Fibroblast of skin of right quadriceps (primary cell): ENCODE measurements around the gene INPP4A.
"Not testable (repeated sequence)": the region's sequence is repeated elsewhere in the genome, so short reads cannot be mapped to it uniquely, and the experiment has no call there.

Source experiments
- DNase-seq: peaks from one replicate; pipeline ENCODE4 v3.0.0-alpha.2; 2013

INPP4A gene

DNA sequence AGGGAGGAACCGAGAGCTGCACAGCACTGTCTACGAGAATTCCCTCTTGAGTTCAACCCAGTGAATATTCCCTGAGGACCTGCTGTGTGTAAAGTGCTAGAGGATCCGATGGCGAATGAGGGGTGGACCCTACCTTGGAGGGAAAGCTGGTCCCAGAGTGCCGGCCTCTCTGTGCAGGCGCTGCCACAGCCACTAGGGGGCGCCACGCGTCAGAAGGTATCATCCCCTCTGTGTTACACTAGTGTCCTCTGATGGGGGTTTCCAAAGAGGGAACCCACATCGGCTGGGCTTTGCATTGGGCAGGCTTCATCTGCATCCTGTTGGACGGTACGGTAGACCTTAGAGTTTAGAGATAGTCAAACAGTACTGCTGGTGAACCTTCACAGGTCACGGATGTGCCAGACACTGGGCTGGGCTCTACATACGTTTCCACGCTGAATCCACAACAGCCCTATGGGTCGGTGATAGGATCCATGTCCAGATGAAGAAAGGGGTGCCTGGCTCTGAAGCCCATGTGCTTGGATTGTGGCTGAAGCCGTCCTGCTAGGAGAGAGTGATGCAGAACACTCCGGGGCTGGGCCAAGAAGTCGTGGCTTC, 124.6 kb downstream of the INPP4A start:
- peak; percentile 4 for DNase-seq

DNA sequence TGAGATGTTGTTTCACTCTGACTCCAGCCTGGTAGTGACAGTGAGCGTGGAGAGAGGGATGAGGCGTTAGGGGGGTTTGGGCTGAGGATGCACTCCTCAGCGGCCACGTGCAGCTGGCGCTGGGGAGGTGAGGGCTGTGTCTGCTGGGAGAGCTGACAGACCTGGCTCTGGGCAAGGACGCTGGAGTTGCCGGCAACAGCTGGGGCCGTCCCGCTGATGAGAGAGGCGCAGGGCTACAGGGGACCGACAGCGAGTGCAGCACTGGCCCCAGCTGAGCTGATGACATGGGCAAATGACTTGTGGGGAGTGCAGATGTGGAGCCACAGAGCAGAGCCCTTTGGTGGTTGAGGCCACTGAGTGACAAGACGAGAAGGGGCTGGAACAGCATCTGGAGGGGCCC, 125.3 kb downstream of the INPP4A start:
- DNase-seq: no peak

DNA sequence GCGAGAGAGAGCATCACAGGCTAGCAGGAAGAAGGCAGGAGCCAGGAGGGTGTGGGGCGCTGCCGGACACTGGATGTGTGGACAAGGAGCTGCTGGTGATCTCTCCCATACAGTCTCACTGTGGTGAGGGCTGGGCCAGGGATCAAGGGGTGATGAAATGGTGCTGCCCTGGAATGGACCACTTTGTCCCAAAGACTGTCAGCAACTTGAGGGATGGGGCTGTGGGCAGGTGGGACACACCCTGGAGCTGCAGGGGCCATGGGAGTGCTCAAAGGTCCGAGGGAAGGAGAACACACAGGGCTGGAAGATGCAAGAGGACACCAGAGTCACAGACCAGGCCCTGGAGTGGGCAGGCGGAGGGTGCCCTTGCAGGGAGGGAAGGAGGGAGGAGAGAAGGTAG, 125.7 kb downstream of the INPP4A start:
- DNase-seq: no peak

DNA sequence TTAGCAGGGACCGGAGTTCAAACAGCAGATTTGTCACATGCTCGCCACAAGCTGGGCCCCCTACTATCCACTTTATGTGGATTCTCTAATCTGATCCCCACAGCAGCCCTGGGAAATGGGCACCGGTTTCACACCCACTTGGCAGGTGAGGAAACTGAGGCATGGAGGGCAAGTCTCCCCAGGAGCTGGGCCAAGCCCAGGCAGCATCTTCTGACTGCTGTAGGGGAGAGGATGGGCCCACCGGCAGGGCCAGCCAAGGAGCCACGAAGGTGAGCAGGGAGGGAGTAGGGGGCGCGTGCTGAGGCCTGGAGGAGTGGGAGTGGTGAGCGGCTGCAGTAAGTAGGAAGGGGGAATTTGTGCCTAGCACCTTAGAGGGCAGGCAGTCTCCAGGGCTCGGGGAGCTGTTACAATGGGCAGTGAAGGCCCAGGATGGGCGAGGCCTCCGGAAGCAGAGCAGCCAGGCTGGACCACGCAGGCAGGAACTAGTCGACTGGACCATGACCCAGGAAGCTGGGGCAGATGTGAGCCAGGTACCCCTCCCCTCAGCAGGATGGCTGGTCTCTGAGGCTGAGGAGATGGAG, 126.6 kb downstream of the INPP4A start:
- no peak for DNase-seq

- no peak for DNase-seq
Measured at GRCh38 chr2:98571796-98572195, 127.1 kb downstream of the INPP4A start.

- DNase-seq: no peak
Measured at GRCh38 chr2:98572211-98572610, 127.6 kb downstream of the INPP4A start.

DNA sequence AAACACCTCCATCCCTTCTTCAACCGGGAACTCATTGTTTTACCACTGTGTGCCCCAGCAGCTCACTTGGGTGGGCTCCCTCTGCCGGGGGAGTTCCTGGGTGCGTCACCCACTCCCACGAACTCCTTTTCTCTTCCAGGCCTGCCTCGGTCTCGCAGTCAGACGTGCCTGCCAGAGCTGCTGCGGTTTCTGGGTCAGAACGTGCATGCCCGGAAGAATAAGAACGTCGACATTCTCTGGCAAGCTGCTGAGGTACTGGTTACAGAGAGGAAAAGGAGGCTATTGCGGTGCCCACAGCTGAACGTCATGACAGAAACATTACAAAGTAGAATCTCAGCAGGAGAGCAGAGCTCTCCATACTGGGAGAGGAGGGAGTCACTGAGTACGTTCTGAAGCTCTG, 128.0 kb downstream of the INPP4A start:
- DNase-seq: no peak

DNA sequence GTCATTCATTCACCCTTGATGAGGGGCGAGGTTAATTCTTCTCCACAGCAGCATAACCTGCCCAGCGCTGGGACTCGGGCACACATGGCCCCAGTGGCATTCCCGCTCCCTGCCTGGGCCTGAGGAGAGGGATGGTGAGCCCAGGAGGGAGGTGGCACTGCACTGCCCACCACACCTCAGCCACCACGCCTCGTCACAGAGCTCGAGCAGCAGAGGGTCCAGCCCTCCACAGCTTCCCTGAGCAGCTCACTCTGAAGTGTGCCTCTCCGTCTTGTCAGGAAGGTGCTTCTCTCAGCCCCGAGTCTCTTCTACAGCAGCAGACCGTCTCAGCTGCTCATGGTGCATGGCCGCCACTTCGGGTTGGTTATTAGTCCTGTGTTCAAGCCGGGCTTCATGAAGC, 128.8 kb downstream of the INPP4A start:
- DNase-seq: no peak

DNA sequence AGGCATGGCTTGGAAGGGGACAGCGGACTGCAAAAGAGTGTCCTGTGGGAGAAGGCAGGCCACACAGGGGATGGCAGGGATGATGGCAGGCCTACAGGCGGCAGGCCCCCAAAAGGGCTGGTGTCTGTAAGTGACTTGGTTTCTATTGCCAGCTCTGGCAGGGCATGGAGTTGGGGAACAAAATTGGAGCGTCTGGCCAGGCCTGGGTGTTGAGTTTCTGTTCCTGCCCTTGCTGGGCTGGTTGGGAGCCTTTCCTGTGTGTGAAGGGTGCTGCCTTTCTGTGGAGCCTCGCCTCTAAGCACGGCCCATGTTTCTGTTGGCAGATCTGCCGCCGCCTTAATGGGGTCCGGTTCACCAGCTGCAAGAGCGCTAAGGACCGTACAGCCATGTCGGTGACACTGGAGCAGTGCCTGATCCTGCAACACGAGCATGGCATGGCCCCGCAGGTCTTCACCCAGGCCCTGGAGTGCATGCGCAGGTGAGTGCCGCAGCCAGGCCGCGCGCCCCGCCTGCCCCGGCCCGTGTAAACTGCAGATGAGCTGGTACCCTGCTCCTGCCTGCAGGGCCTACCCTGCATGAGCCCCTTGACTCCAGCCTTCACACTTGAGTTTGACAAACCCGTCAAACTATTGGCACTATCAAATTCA, 132.1 kb downstream of the INPP4A start:
- no peak for DNase-seq

DNA sequence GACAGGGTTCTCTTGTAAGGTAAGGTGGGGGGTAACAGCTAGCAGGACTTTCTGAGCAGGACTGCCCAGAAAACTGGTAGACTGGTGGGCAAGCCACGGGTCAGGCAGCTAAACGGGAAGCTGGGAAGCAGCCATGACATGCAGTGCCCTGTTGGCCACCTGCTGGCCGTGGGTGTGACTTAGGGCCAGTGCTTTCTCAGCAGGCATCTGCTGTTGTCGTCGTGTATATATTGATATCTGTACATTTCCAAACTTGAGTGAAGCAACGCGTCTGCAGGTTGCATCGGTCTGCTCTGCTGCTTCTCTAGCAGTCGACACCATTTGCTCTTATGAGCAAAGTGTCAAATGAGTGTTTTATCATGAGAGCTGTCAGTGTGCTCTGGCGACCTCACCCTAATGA, 132.7 kb downstream of the INPP4A start:
- no peak for DNase-seq

GRCh38 chr2:98578231-98578630, 133.6 kb downstream of the INPP4A start:
- no peak for DNase-seq

DNA sequence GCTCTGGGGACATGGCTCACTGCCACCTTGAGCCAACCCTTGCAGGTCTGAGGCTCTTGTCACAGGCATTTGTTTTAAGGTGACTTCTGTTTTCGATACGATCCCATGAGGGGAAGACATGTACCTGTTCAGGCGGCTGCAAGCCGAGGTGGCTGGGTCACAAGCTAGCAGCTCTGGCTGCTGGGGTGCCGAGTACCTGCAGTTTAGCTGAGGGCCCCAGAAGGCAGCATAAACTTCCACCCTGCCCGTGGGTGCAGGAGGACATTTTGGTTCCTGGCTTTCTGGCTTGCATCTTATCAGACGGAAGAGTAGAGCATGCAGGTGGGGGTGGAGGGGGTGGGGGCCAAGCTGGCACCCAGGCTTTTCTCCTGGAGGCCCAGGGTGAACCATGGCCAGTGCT, 135.3 kb downstream of the INPP4A start:
- DNase-seq: no peak

DNA sequence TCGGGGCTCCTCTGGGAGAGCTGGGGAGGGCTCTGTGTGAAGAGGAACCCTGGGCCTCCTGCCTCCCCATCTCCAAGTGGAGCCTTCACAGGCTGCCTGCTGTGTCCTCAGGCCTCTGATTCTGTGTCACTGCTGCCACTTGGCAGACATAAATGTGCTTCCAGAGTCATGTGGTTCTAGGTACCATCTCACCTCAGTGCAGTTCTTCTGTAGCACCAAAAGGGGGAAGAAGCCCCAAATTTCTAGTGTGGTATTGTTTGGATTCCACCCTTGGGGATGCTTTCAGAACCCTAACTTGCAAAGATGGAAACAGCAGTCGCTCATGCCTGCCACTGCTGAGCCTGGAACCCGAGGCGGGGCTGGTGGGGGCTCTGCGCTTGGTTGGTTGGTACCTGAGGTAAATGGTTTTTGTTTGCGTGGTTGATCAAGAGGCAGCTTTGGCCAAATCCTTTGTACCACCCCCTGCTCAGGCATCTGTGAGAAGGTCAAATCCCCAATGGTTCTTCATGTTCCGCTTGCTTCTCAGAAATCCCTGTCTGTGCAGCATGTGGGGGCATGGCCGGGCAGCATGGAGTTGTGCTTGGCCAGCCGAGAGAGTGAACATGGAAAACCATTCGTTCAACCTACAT, 136.1 kb downstream of the INPP4A start:
- DNase-seq: no peak

DNA sequence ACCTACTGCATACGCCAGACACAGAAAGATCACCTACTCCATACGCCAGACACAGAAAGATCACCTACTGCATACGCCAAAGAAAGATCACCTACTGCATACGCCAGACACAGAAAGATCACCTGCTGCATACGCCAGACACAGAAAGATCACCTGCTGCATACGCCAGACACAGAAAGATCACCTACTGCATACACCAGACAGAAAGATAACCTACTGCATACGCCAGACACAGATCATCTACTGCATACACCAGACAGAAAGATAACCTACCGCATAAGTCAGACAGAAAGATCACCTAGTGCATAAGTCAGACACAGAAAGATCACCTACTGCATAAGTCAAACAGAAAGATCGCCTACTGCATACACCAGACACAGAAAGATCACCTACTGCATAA, 137.9 kb downstream of the INPP4A start:
- DNase-seq: no peak

- no peak for DNase-seq
Measured at GRCh38 chr2:98583276-98583675, 138.6 kb downstream of the INPP4A start.

DNA sequence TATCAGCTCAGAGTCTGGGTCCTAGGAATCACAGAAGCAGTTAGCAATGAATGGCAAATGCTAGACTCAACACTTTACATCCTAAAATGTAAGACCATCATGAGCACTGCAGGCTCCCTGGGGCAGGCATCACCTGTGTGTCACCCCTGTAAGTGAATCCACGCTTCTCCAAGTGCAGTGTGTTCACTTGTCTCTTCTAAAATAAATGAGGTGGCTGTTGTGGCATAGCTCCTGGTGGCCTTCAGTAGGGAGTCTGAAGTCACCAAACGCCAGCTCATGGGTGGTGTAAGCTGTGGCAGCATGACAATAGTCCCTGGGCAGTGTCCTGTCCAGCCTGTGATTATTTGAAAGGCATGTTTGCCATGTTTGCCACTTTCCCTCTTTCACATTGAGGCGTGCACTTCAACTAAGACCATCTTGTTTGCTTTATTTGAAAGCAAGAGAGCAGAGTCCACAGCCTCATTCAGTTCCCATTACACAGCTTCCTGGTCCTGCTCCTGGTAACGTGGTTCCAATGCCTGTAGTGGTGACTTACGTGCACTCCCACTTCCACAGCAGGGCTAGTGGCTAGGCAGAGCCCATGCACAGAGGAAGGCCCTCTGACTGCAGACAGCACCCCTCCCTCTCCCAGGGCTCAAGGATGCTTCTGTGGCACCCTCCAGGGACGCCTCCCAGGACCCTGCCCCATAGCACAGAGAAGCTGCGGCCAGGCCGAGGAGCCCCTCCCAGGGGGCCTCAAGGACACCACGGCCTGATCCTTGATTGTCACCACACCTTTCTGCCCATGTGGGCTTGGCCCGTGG, 139.4 kb downstream of the INPP4A start:
- DNase-seq: no peak

DNA sequence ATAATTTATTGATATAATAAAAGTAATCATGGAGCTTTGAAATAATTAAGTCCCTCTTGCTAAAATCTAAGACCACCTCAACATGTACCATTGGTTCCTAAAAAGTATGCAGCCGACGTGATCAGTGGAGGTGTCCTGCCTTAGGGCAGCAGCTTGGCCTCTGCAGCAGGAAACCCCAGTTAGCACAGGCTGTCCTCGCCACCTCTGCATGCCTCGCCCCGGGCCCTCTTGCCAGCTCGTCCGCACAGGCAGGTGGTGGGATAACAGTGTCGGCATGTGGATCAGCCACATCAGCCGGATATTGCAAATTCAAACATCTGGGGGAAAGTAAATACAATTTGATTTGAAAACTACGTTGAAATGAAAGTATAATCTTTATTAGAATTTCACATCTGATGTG, 140.7 kb downstream of the INPP4A start:
- no peak for DNase-seq

DNA sequence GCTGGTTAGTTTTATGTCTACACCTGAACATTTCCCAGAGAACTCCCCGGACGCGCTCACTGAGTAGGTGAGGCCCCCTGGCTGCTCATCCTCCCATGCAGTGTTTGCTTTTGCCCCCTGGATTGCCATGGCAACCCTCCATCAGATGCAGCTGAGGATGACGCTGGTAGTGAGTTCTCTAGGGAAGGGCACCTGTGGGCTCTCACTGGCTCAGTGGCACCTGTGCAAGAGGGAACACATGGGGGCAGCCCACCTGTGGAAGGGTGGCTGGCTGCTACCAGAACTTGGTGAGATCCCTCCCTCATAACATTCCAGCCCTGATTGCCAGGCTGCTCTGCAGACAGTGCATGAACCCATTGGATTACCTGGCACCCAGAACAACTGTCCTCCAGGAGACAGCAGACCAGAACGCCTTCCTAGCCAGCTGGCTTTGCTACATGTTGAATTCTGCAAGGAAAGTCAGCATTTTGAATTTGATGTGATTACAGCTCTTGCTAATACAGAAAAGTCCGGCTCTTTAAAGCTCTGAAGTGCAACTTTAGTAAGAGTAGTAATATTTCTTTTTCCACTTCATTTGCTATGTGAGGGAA, 142.0 kb downstream of the INPP4A start:
- DNase-seq: no peak

DNA sequence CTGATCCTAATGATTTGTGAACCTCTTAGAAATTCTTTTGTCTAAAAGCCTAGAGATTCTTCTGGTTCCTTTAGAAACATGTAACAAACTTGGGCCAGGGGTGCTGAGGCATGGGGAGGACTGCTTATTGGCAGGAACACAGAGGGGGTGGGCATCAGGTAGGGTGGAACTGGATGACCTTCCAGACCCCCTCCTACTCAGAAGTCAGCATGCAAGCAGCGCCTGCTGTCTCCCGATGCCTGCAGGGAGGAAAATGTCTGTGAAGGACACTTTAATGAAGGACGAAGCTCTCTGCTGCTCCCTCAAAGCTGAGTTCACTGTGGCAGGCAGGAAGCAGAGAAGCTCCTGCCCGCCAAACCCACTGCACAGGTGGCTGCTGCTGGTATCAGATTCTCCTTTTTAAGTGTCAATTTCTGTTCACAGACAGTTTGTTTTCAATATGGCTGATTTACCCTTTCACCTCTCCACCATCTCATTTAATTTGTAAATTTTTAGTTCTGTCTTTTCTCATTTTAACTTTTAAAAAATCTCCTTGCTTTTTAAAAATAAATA, 144.3 kb downstream of the INPP4A start:
- DNase-seq: no peak

- no peak for DNase-seq
Measured at GRCh38 chr2:98589489-98589888, 144.8 kb downstream of the INPP4A start.

- no peak for DNase-seq
Measured at GRCh38 chr2:98592565-98592964, 147.9 kb downstream of the INPP4A start.

GRCh38 chr2:98594665-98595064, 150.0 kb downstream of the INPP4A start:
- DNase-seq: not testable (repeated sequence)
